Measurements from ENCODE around the gene SLC25A13.
"Not testable (repeated sequence)": the region's sequence is repeated elsewhere in the genome, so short reads cannot be mapped to it uniquely, and the experiment has no call there.

Gene SLC25A13

DNA sequence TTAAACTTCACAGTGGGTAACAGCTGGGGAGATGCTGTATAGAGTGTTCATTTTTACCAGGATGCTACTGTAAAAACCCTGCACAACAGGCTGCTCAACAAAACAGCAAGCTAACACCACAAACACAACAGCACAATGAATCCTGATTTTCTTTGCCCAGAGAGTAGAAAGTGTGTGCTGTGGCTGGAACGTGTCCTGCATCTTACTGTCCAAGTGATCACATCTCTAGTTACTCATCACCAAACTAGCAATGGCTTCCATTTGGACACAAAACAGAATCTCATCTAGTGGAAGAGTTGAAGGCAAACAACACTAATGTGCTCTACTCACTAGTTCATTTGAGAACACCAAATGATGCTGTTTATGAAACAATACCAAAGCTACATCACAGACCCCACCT, 121.2 kb downstream of the SLC25A13 start:
- no peak for DNase-seq (ENCODE audit: low spot score)

- no peak for DNase-seq (ENCODE audit: low spot score)
These were observed 122.5 kb downstream of the SLC25A13 start for GRCh38 chr7:96199421-96199820.

GRCh38 chr7:96198047-96198636, 123.8 kb downstream of the SLC25A13 start:
- DNase-seq (ENCODE audit: low spot score): peak; percentile 29

- DNase-seq (ENCODE audit: low spot score): no peak
These were observed 125.2 kb downstream of the SLC25A13 start for GRCh38 chr7:96196676-96197075.

GRCh38 chr7:96189129-96189820, 132.6 kb downstream of the SLC25A13 start:
- no peak for DNase-seq (ENCODE audit: low spot score)

GRCh38 chr7:96188591-96188991, 133.3 kb downstream of the SLC25A13 start:
- peak; percentile 65 for DNase-seq (ENCODE audit: low spot score)

- DNase-seq (ENCODE audit: low spot score): no peak
These were observed 133.7 kb downstream of the SLC25A13 start for GRCh38 chr7:96188174-96188581.

DNA sequence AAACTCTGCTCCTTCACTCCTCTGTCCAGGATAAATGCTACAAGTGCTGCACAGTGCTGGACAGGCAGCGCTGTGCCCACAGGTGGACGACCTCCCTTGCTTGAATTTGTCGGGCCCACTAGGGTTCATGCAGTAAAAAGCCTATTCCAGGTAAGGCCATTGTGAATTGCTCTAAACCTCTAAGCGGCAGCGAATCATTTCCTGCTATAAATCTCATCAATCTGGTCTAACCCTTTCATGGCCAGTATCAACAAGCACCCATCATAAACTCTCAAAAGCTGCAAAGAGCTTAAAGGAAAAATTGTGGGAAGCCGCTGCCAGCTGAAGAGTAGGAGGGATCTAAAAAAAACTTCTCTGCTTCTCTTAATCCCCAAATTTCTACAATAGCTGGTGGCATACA, 134.2 kb downstream of the SLC25A13 start:
- no peak for DNase-seq (ENCODE audit: low spot score)

DNA sequence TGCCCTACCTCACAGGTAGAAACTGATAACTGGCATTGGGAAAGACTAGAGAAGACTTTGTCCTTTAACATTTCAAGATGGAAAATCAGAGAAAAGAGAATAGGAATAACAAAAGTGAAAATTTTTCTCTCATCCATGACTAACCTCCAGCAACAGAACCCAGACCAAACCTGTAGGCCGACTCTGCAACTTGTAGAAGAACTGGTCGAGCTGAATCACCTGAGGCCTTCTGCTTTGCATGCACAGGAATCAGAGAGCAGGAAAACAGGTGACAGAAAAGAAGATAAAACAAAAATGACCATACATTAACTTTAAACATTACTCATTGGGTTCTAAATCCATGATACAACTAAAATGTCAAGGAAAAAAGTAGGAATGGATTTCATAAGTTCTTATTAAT, 137.1 kb downstream of the SLC25A13 start:
- DNase-seq (ENCODE audit: low spot score): no peak

GRCh38 chr7:96183163-96183670, 138.7 kb downstream of the SLC25A13 start:
- DNase-seq (ENCODE audit: low spot score): no peak

GRCh38 chr7:96182424-96183158, 139.3 kb downstream of the SLC25A13 start:
- DNase-seq (ENCODE audit: low spot score): no peak

DNA sequence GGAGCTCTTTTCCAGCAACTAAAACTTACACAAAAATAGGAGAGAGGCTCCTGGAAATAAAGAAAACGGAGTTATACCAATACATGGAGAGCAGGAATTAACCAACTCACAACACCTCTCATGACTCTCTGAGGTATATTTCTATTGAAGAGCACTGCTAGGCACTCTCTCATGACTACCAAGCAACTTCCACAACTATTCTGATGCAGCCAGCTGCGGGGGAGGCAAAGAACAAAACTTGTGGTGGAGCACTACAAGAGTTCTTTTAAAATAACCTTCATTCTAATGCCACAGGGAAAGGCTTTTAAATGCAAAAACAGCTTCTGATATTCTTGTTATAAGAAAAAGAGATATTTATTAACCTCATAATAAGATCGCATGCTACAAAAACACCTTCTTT, 140.7 kb downstream of the SLC25A13 start:
- DNase-seq (ENCODE audit: low spot score): no peak

DNA sequence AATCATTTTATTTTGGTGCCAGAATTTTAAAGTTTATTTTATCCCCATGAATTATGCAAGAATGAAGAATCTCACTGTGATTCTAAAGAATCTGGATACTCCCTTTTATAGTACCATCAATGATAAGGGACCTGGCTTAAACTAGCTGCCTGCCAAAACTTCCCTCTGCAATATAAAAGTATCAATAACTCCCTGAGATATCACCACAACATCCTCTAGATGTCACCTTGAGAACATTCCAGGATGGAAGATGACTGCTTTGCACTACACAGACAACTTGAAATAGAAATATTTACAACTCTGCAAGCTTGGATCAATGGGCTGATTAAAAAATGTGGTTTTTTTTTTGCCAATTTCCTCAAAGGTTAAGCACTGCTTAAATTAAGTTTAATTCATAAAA, 142.1 kb downstream of the SLC25A13 start:
- no peak for DNase-seq (ENCODE audit: low spot score)

GRCh38 chr7:96179341-96179740, 142.6 kb downstream of the SLC25A13 start:
- DNase-seq (ENCODE audit: low spot score): no peak

DNA sequence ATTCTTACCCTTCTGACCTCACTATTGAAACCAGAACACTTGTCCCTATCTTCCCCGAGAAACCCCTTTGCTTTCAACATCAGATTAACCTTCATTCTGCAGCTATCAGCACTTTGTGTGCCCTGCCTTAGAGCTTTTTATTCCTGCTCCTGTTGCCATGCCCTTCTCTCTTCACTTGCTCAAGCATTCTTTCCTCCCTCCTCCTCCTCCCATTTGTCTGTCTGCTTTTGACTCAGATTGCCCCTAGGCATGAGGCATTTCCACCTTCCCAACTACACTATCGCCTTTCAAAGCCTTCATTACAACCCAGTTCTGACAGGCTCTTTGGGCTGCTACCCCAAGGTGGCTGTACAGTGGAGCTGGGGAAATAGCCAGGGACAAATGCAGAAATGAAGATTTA, 143.3 kb downstream of the SLC25A13 start:
- DNase-seq (ENCODE audit: low spot score): no peak

DNA sequence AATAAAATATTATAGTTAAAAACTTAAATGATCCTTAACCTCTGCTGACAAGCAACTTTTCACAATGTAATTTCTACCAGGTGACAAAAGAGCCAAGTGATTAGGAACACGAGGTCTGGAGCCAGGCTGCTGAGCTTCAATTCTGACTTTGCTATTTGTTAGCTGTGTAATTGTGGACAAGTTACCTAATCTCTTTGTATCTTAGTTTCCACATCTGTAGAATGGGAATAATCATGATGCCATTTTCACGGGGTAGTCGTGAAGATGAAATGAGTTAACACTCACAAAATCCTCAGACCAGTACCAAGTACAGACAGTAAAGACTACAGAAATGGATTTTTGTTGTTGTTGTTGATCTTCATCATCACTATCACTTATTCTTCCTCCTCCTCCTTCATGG, 144.5 kb downstream of the SLC25A13 start:
- DNase-seq (ENCODE audit: low spot score): no peak

DNA sequence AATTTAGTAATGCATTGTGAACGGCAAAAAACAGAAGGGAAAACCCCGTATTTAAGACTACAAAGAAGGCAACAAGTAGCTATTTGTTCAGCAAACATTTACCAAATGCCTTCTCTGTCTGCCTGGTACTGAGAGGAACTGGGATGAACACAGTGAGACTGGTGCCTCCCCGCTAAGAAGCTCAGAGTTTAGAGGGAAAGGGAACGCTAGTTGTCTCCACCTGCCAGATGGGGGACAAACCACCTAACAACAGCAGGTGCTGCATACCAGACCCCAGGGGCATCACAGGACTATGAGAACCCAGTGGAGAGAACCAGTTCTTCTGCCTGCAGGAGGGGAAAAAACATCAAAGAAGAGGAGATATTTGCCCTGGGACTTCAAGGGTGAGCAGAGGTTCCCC, 147.1 kb downstream of the SLC25A13 start:
- DNase-seq (ENCODE audit: low spot score): peak; percentile 88

DNA sequence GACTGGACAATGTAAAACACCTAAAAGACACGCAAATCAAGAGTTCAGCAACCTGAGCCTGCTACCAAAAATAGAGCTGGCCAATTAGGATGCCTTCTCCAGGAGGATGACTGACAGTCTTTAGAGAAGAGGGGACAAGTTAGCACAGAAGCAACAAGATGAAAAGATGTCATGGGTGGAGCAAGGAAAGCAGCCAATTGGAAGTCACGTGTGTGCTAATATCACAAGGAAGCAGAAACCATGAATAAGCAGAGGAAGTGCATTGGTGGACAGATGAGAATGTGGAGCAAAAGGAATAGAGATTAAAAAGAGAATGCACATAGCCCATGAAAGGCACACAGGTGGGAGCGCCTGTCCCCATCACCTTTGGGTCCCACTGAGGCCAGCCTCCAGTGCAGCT, 148.1 kb downstream of the SLC25A13 start:
- peak; percentile 85 for DNase-seq (ENCODE audit: low spot score)

DNA sequence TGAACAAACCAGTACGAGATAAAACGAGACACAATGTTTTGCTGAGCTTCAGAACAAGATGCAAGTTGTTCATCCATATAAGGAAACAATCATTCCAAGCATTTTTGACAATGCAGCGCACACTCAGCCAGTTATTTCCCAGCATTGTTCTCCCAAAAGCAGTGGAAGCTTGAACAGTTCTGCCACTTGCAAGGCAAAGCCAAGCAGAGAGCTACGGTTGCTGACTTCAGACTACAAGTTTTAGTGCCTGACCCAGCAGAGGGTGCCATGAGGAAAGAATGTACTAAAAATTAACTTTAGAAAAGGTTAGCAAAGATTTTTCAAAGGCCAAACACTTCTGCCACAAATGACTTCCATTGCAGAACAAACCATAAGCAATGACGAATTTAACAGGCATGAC, 152.5 kb downstream of the SLC25A13 start:
- peak; percentile 86 for DNase-seq (ENCODE audit: low spot score)

DNA sequence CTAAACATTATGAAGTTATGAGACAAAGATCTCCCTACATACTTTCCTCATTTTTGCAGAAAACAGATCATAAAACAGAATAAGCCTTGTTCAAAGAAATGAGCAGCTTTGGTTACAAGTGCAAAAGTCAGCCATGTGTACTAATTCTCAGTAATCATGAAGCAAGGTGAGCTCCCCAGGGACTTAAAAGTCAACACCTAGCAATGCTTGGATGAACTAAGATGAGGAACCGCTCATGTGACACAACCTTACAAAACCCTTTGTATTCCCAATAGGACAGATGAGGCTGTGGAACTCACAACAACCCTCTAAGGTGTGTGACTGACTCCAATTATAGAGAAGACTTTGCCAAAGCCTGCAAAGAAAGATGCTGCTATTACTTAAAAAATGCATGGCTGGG, 154.5 kb downstream of the SLC25A13 start:
- no peak for DNase-seq (ENCODE audit: low spot score)

DNA sequence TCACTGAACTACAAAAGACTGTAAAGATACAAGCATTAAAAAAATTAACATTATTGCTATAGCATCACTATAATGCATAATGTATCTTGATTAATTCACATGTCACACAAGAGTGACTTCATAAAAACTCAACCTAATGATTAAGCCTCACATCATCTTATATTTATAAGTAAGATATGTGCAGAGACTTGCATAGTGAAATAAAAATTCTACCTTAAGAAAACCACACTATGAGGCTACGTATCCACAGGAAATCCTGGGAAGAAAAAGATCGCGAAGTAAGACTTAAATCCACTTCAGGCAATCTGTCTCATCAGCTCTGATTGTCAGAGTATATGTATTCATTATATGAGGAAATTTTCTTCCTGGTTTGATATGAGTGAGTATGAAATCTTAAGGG, 160.0 kb downstream of the SLC25A13 start:
- DNase-seq (ENCODE audit: low spot score): no peak

DNA sequence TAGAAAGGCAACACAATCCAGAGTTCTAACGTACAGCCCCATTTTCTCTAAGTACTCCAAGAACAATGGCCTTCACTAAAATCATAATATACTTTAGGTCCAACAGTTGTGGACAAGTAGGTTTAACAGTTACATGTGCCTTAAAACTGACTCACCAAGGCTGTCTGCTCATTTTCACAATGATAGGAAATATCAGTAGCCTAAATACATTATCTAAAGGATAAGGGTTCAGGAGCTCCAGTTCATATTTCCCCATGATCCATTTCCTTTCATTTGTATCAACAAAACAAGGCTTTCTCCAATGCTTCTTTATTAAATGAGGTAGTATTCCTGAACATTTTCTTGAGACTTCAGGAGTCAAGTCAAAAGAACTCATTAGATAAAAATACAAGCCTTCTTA, 164.0 kb downstream of the SLC25A13 start:
- no peak for DNase-seq (ENCODE audit: low spot score)

DNA sequence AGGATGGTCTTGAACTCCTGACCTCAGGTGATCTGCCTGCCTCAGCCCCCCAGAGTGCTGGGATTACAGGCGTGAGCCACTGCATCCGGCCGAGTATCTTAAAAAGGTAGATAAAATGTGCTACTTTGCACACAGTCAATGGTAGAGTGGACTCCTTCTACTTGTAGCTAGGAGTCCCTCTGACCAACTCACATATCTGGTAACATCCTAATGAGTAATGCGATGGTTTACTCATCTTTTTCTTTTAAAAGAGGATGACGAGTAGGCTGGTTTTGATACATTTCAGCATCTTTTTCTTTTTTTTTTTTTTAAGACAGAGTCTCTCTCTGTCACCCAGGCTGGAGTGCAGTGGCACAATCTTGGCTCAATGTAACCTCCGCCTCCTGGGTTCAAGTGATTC, 167.4 kb downstream of the SLC25A13 start:
- DNase-seq (ENCODE audit: low spot score): not testable (repeated sequence)
